ENCODE measurements around the gene ARHGEF40.

The ARHGEF40 gene

DNA sequence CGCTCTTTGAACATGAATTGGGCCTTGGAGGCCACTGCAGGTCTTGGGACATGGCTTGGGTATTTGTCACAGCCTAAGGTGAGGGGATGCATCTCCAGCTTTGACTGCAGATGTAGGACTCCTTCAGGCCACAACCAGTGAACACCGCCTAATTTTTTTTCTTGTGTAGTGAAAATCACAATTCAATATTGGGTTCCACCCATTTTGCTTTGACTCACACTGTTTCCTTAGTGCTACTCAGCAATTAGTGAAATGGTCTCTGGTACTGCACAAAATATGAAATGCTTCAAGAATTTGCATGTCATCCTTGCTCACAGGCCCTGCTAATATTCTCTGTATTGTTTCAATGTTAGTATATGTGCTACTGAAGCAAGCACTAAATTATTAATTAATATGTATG lies 43.3 kb downstream of the ARHGEF40 start:
- DNase-seq (ENCODE audit: low read depth in 2 of 2, low spot score in 1 of 2), result no peak

DNA sequence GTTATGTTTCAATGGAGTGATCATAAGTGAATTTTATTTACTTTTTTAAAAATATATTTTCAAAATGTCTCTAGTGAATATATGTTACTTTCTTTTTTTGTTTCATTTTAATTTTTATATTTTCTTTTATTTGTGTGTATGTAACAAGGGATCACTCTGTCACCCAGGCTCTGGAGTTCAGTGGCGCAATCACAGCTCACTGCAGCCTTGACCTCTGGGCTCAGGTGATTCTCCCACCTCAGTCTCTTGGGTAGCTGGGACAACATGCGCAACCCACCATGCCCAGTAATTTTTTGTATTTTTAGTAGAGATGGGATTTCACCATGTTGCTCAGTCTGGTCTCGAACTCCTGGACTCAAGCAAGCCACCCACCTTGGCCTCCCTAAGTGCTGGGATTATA lies 48.8 kb downstream of the ARHGEF40 start:
- no peak for DNase-seq (ENCODE audit: low read depth in 2 of 2, low spot score in 1 of 2)

DNA sequence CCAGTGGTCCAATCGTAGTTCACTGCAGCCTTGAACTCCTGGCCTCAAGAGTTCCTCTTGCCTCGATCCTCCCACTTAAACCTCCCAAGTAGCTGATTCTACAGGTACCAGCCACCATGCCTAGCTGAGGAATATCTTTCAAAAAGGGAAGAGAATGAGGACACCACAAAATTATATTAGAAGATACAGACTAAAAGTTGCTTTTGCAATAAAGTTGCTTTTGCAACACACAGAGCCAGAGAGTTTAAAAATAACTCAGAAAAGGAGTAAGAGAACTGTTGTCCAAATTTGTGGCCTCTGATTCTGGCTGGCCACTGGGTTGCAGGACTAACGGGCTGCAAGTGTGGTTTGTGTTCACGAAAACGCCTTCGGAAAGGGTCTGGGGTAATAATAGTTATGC lies 50.6 kb downstream of the ARHGEF40 start:
- DNase-seq (ENCODE audit: low read depth in 2 of 2, low spot score in 1 of 2), result no peak

DNA sequence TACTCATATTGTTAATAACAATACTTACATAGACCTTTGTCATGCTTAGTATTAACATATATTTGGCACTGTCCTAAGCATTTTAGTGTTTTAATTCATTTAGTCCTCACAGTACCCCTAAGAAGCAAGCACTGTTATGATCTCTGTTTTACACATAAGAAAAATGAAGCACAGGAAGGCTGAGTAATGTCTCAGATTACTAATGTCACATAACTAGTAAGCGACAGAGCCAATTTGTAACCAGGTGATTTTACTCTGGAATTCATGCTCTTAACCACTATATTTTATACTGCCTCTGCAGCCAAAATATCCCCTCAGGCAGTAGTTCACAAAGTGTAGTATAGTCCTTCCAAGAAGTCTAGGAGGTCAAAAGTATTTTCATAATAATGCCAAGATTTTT lies 51.0 kb downstream of the ARHGEF40 start:
- DNase-seq (ENCODE audit: low read depth in 2 of 2, low spot score in 1 of 2), result no peak

DNA sequence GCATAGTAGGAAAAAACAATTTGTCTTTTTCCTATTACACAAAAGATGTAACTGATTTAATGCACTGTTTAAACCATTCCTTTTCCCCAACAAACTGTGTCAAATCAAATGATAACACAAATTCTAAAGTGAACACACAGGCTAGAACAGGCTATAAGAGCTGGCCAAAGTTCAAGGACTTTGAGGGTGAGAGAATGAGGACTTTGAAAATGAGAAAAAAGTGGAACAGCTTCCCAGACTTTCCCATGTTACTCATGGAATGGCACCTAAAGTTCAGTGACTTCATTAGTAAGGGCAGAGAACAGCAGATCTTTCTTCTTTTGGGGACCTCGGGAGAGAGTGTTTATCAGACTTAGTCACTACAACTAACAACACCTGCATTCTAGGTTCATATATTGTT lies 53.3 kb downstream of the ARHGEF40 start:
- DNase-seq (ENCODE audit: low read depth in 2 of 2, low spot score in 1 of 2), result no peak

DNA sequence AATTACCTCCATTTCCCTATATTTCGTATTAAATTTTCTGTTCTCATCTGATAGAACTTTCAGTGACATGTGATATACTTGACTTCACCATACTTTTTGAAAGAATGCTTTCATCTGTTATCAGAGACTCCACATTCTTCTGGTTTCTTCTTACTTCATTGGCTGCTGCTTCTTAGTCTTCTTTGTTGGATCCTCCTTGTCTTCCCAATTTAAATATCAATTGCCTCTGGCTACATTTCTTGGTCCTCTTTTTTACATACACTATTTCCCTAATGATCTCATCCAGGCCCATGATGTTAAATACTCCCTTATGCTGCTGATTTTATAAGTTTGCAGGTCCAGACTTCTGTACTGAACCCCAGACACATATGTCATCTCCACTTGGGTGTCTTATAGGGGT lies 63.8 kb downstream of the ARHGEF40 start:
- no peak for DNase-seq (ENCODE audit: low read depth in 2 of 2, low spot score in 1 of 2)

DNA sequence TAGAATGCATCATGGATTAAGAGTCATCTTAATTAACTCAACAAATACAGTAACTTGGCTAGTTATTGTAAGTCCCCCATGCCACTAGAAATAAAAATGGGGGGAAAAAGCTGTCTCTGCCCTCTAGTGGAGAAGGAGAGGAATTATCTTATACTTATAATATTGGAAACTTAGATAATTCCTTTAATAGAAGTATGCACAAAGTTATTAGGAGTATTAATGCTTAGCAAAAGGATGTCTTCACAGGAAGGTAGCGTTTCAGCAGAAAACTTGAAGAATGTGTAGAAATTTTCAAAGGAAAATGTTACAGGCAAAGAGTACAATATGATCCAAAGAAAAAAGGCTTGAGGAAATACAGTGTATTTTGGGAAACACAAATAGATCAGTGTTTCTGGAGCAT lies 65.9 kb downstream of the ARHGEF40 start:
- DNase-seq (ENCODE audit: low read depth in 2 of 2, low spot score in 1 of 2), result no peak
